Panc1 (cell line): ENCODE data around the gene IL20RA. TPM values are rescaled to one million over a fixed set of nuclear protein-coding genes. Genes with fewer than 3 reads are reported as not detected.

Experiments
- ATAC-seq: fragments of 200-7000 bp; cut with Tn5 transposase; 2 replicates; pipeline ENCODE4 v1.9.1; 2020; ENCODE audit warnings: mild to moderate bottlenecking, moderate library complexity
- BruUV-seq: library from RNA; stranded (reverse); fragments of 400-500 nt; replicated peaks from 2 replicates; lab custom pipeline; 2021; lab: Mats Ljungman, UMichigan
- CTCF ChIA-PET: fragments of 300-600 bp; sonication (Branson Sonifier 250); formaldehyde crosslinking; loops from one replicate; lab custom pipeline; 2022; ENCODE audit warnings: antibody characterized with exemption; lab: Charles Lee
- POLR2A ChIA-PET: fragments of 300-600 bp; sonication (Branson Sonifier 250); formaldehyde crosslinking; loops from one replicate; lab custom pipeline; 2022; ENCODE audit warnings: antibody characterized with exemption; lab: Charles Lee
- DNase-seq: peaks from one replicate; pipeline ENCODE4 v3.0.0-alpha.2; 2010; ENCODE audit warnings: low read depth, low spot score
- H3K27ac ChIP-seq: 2 replicates; pipeline ENCODE4 v1.5.1; 2011; ENCODE audit warnings: mild to moderate bottlenecking, low read length, inconsistent platforms
- H3K27me3 ChIP-seq: fragments of 200-500 bp; sonication (Bioruptor generic); 2 replicates; pipeline ENCODE4 v1.6.0; 2014; ENCODE audit warnings: low read length, inconsistent platforms; ENCODE audit not compliant: control insufficient read depth, insufficient read depth
- H3K36me3 ChIP-seq: fragments of 200-500 bp; sonication (Bioruptor generic); 2 replicates; pipeline ENCODE4 v1.5.1; 2014; ENCODE audit warnings: inconsistent platforms, mild to moderate bottlenecking, low read length, moderate library complexity; ENCODE audit not compliant: control insufficient read depth, insufficient read depth
- H3K4me1 ChIP-seq: 2 replicates; pipeline ENCODE4 v1.5.1; 2011; ENCODE audit warnings: inconsistent platforms, mild to moderate bottlenecking, low read length, moderate library complexity; ENCODE audit not compliant: control insufficient read depth, insufficient read depth
- H3K4me3 ChIP-seq, 2 experiments: 2 replicates each; pipeline ENCODE4 v1.5.1; 2011 to 2012; ENCODE audit warnings: low read depth in 2 of 2, low read length in 2 of 2, mild to moderate bottlenecking in 2 of 2, inconsistent platforms in 1 of 2, moderate library complexity in 1 of 2
- H3K9me3 ChIP-seq: fragments of 200-500 bp; sonication (Bioruptor generic); 2 replicates; pipeline ENCODE4 v1.5.1; 2014; ENCODE audit warnings: low read depth, mild to moderate bottlenecking, inconsistent platforms, low read length, moderate library complexity; ENCODE audit not compliant: control insufficient read depth, insufficient read depth
- POLR2AphosphoS5 ChIP-seq: IDR thresholded peaks from 2 replicates; pipeline ENCODE4 v1.6.1; 2012; ENCODE audit warnings: mild to moderate bottlenecking, low read depth, low read length, moderate library complexity
- SIN3A ChIP-seq: IDR thresholded peaks from 2 replicates; pipeline ENCODE4 v1.6.1; 2012; ENCODE audit warnings: low read depth, mild to moderate bottlenecking, low read length, moderate library complexity, borderline replicate concordance; ENCODE audit not compliant: insufficient read depth
- TCF7L2 ChIP-seq: IDR thresholded peaks from 2 replicates; pipeline ENCODE4 v1.6.1; 2011; ENCODE audit warnings: mild to moderate bottlenecking, low read depth, low read length, inconsistent platforms
- in situ Hi-C: cut with HindIII; loops from 2 replicates; pipeline ENCODE4 v1.10.0; 2016; ENCODE audit warnings: low sequenced_read_pairs, low pct_unique_long_range_greater_than_20kb
- intact Hi-C: fragments of 100-400 bp; cut with micrococcal nuclease; formaldehyde crosslinking; loops from one replicate; pipeline ENCODE4 v1.10.0; 2022; ENCODE audit not compliant: unreplicated experiment
- total RNA-seq: library from RNA; stranded (reverse); gene quantifications from one replicate; pipeline ENCODE4 v1.2.1, GENCODE V29; 2021; ENCODE audit not compliant: unreplicated experiment
- TF ChIP-seq, protein P1 (sequence below), 2 experiments: IDR thresholded peaks; 2 replicates each; pipeline ENCODE4 v1.6.1; 2011 to 2012; ENCODE audit warnings: low read depth in 2 of 2, control low read depth in 1 of 2, low read length in 1 of 2, mild to moderate bottlenecking in 1 of 2, moderate library complexity in 1 of 2; ENCODE audit not compliant: insufficient read depth in 1 of 2
- TF ChIP-seq, protein P2 (sequence below): fragments of 450-650 bp; IDR thresholded peaks from 2 replicates; pipeline ENCODE4 v1.5.1; 2017; ENCODE audit warnings: mild to moderate bottlenecking

The IL20RA gene
- total RNA-seq, 1 experiment from 2014 or later, result not detected

DNA sequence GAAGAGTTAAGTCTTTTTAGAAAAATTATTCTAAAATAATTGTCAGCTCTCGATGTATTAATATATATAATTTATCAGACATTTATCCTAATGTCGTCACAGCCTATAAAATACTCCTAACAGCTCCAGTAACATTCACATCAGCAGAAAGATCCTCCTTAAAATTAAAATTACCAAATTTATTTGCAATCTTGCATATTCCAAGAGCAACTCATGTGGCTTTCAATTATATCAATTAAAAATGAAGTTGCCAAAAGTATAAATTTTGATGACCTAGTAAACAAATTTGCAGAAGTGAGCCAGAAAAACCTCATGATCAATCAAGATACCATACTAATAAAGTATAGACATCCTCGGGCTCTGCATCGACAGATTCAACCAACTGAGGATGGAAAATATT lies 60.2 kb downstream of the IL20RA start:
- Histone ChIP-seq H3K27ac (no peak overlapping the region), H3K36me3 (no peaks in the 10 kb centered on the region), H3K9me3 (no peaks in the 10 kb centered on the region), H3K4me3 (no peak overlapping the region), H3K27me3 (peaks cover 20% of the 10 kb centered on the region), H3K4me1 (no peaks in the 10 kb centered on the region)
- TF ChIP-seq TCF7L2 (no peak), POLR2AphosphoS5 (no peak), SIN3A (no peak)
- TF ChIP-seq, protein P1, sequence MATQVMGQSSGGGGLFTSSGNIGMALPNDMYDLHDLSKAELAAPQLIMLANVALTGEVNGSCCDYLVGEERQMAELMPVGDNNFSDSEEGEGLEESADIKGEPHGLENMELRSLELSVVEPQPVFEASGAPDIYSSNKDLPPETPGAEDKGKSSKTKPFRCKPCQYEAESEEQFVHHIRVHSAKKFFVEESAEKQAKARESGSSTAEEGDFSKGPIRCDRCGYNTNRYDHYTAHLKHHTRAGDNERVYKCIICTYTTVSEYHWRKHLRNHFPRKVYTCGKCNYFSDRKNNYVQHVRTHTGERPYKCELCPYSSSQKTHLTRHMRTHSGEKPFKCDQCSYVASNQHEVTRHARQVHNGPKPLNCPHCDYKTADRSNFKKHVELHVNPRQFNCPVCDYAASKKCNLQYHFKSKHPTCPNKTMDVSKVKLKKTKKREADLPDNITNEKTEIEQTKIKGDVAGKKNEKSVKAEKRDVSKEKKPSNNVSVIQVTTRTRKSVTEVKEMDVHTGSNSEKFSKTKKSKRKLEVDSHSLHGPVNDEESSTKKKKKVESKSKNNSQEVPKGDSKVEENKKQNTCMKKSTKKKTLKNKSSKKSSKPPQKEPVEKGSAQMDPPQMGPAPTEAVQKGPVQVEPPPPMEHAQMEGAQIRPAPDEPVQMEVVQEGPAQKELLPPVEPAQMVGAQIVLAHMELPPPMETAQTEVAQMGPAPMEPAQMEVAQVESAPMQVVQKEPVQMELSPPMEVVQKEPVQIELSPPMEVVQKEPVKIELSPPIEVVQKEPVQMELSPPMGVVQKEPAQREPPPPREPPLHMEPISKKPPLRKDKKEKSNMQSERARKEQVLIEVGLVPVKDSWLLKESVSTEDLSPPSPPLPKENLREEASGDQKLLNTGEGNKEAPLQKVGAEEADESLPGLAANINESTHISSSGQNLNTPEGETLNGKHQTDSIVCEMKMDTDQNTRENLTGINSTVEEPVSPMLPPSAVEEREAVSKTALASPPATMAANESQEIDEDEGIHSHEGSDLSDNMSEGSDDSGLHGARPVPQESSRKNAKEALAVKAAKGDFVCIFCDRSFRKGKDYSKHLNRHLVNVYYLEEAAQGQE (IDR thresholded peaks at IDR 0.05; ENCODE audit: insufficient read depth in 1 of 2, low read depth in 2 of 2, low read length in 1 of 2), result no peak
- TF ChIP-seq, protein P2, sequence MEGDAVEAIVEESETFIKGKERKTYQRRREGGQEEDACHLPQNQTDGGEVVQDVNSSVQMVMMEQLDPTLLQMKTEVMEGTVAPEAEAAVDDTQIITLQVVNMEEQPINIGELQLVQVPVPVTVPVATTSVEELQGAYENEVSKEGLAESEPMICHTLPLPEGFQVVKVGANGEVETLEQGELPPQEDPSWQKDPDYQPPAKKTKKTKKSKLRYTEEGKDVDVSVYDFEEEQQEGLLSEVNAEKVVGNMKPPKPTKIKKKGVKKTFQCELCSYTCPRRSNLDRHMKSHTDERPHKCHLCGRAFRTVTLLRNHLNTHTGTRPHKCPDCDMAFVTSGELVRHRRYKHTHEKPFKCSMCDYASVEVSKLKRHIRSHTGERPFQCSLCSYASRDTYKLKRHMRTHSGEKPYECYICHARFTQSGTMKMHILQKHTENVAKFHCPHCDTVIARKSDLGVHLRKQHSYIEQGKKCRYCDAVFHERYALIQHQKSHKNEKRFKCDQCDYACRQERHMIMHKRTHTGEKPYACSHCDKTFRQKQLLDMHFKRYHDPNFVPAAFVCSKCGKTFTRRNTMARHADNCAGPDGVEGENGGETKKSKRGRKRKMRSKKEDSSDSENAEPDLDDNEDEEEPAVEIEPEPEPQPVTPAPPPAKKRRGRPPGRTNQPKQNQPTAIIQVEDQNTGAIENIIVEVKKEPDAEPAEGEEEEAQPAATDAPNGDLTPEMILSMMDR, result no peak
- in situ Hi-C loops (no loop called here), intact Hi-C loops (no loop called here)
- DNase-seq (no peak), ATAC-seq (no peak)
- BruUV-seq, result no TSS peak
- ChIA-PET POLR2A (no interaction called here), CTCF (no interaction called here)

GRCh38 chr6:136983687-136984086 lies 61.1 kb downstream of the IL20RA start:
- in situ Hi-C loops (no loop called here), intact Hi-C loops (no loop called here)
- TF ChIP-seq, protein P2, result no peak
- TF ChIP-seq SIN3A, result no peak
- TF ChIP-seq, protein P1 (IDR thresholded peaks at IDR 0.05; ENCODE audit: insufficient read depth in 1 of 2, low read depth in 2 of 2, low read length in 1 of 2), result no peak
- no peak for ATAC-seq
- Histone ChIP-seq H3K4me3 (no peak overlapping the region), H3K4me1 (no peaks in the 10 kb centered on the region), H3K27ac (no peak overlapping the region), H3K9me3 (no peaks in the 10 kb centered on the region), H3K27me3 (peaks cover 15% of the 10 kb centered on the region), H3K36me3 (no peaks in the 10 kb centered on the region)
- DNase-seq, result no peak
- CTCF ChIA-PET, result no interaction called here
- no TSS peak for BruUV-seq
- POLR2A ChIA-PET, result no interaction called here
